H1 (cell line): ENCODE measurements around the gene RPTOR. TPM values are rescaled to one million over a fixed set of nuclear protein-coding genes. Genes with fewer than 3 reads are reported as not detected.

Experiments used
- ASH2L ChIP-seq: fragments of 200-600, 300-600 bp; sonication (generic); IDR thresholded peaks from one replicate; pipeline ENCODE4 v1.7.1; 2017; ENCODE audit warnings: low read length
- GTF2F1 ChIP-seq: IDR thresholded peaks from 2 replicates; pipeline ENCODE4 v1.6.1; 2012; ENCODE audit warnings: low read depth, low read length, improper control_type of control experiment, borderline replicate concordance
- POLR2A ChIP-seq, 2 experiments: IDR thresholded peaks; 1 replicate in 1 of 2; 2 replicates in 1 of 2; pipeline ENCODE4 v1.6.1; 2011; ENCODE audit warnings: low read depth in 2 of 2, low read length in 2 of 2, mild to moderate bottlenecking in 2 of 2; ENCODE audit errors: control extremely low read depth in 1 of 2
- POLR2AphosphoS5 ChIP-seq: IDR thresholded peaks from 2 replicates; pipeline ENCODE4 v1.6.1; 2011; ENCODE audit warnings: low read depth, low read length
- TAF7 ChIP-seq: optimal IDR thresholded peaks from 2 replicates; pipeline ENCODE3; 2011; ENCODE audit warnings: low read depth, mild to moderate bottlenecking, inconsistent platforms, low read length, moderate library complexity, borderline replicate concordance
- polyA plus RNA-seq, 7 experiments: library from polyadenylated mRNA; depleted of rRNA in 3 of 7; stranded (reverse) in 5 of 7; unstranded in 2 of 7; fragments of >200 nt in 5 of 7; fragments of 200-250 nt in 2 of 7; gene quantifications; 1 replicate in 5 of 7; 2 replicates in 1 of 7; 4 replicates in 1 of 7; pipeline versions ENCODE4 v1.2.1 to v1.2.3, GENCODE V29; 2011 to 2013; ENCODE audit warnings: missing spikeins in 2 of 7, mixed read lengths in 2 of 7
- total RNA-seq: library from RNA; stranded (reverse); fragmentation: NEBNext Ultra II Directional; extraction: Animal tissue kit (Norgen Biotek cat#: 25700); gene quantifications from 2 replicates; pipeline ENCODE4 v1.2.1, GENCODE V29; 2021
- TF ChIP-seq, protein P1 (sequence below): fragments of 300-600 bp; sonication (generic); IDR thresholded peaks from 2 replicates; pipeline ENCODE4 v1.7.1; 2012; ENCODE audit warnings: low read length, moderate library complexity, mild to moderate bottlenecking, inconsistent platforms; ENCODE audit not compliant: insufficient replicate concordance
- TF ChIP-seq, protein P2 (sequence below): IDR thresholded peaks from 2 replicates; pipeline ENCODE4 v1.6.1; 2012; ENCODE audit warnings: inconsistent platforms
- TF ChIP-seq, protein P3 (sequence below): IDR thresholded peaks from 2 replicates; pipeline ENCODE4 v1.6.1; 2012; ENCODE audit warnings: inconsistent platforms

RPTOR gene
- total and polyA plus RNA-seq, 2 of the 8 experiments (the other 6 are each of a cell fraction or from before 2014, with no cell fraction given), result 6.9 to 28.7 TPM

DNA sequence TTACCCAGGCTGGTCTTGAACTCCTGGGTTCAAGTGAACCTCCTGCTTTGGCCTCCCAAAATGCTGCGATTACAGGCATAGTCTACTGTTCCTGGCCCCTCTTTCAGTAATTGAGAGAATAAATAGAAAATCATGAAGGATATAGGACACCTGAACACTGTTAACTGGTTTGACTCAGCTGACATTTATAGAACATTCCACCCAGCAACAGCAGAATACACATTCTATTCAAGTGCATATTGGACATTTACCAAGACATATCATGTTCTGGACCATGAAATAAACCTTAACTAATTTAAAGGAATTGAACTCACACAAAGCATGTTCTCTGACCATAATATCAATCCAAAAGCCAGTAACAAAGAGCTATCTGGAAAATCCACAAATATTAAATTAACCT, 470.5 kb downstream of the RPTOR start (continued):
- TF ChIP-seq, protein P1, sequence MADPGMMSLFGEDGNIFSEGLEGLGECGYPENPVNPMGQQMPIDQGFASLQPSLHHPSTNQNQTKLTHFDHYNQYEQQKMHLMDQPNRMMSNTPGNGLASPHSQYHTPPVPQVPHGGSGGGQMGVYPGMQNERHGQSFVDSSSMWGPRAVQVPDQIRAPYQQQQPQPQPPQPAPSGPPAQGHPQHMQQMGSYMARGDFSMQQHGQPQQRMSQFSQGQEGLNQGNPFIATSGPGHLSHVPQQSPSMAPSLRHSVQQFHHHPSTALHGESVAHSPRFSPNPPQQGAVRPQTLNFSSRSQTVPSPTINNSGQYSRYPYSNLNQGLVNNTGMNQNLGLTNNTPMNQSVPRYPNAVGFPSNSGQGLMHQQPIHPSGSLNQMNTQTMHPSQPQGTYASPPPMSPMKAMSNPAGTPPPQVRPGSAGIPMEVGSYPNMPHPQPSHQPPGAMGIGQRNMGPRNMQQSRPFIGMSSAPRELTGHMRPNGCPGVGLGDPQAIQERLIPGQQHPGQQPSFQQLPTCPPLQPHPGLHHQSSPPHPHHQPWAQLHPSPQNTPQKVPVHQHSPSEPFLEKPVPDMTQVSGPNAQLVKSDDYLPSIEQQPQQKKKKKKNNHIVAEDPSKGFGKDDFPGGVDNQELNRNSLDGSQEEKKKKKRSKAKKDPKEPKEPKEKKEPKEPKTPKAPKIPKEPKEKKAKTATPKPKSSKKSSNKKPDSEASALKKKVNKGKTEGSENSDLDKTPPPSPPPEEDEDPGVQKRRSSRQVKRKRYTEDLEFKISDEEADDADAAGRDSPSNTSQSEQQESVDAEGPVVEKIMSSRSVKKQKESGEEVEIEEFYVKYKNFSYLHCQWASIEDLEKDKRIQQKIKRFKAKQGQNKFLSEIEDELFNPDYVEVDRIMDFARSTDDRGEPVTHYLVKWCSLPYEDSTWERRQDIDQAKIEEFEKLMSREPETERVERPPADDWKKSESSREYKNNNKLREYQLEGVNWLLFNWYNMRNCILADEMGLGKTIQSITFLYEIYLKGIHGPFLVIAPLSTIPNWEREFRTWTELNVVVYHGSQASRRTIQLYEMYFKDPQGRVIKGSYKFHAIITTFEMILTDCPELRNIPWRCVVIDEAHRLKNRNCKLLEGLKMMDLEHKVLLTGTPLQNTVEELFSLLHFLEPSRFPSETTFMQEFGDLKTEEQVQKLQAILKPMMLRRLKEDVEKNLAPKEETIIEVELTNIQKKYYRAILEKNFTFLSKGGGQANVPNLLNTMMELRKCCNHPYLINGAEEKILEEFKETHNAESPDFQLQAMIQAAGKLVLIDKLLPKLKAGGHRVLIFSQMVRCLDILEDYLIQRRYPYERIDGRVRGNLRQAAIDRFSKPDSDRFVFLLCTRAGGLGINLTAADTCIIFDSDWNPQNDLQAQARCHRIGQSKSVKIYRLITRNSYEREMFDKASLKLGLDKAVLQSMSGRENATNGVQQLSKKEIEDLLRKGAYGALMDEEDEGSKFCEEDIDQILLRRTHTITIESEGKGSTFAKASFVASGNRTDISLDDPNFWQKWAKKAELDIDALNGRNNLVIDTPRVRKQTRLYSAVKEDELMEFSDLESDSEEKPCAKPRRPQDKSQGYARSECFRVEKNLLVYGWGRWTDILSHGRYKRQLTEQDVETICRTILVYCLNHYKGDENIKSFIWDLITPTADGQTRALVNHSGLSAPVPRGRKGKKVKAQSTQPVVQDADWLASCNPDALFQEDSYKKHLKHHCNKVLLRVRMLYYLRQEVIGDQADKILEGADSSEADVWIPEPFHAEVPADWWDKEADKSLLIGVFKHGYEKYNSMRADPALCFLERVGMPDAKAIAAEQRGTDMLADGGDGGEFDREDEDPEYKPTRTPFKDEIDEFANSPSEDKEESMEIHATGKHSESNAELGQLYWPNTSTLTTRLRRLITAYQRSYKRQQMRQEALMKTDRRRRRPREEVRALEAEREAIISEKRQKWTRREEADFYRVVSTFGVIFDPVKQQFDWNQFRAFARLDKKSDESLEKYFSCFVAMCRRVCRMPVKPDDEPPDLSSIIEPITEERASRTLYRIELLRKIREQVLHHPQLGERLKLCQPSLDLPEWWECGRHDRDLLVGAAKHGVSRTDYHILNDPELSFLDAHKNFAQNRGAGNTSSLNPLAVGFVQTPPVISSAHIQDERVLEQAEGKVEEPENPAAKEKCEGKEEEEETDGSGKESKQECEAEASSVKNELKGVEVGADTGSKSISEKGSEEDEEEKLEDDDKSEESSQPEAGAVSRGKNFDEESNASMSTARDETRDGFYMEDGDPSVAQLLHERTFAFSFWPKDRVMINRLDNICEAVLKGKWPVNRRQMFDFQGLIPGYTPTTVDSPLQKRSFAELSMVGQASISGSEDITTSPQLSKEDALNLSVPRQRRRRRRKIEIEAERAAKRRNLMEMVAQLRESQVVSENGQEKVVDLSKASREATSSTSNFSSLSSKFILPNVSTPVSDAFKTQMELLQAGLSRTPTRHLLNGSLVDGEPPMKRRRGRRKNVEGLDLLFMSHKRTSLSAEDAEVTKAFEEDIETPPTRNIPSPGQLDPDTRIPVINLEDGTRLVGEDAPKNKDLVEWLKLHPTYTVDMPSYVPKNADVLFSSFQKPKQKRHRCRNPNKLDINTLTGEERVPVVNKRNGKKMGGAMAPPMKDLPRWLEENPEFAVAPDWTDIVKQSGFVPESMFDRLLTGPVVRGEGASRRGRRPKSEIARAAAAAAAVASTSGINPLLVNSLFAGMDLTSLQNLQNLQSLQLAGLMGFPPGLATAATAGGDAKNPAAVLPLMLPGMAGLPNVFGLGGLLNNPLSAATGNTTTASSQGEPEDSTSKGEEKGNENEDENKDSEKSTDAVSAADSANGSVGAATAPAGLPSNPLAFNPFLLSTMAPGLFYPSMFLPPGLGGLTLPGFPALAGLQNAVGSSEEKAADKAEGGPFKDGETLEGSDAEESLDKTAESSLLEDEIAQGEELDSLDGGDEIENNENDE, result no peak
- TF ChIP-seq, protein P2, sequence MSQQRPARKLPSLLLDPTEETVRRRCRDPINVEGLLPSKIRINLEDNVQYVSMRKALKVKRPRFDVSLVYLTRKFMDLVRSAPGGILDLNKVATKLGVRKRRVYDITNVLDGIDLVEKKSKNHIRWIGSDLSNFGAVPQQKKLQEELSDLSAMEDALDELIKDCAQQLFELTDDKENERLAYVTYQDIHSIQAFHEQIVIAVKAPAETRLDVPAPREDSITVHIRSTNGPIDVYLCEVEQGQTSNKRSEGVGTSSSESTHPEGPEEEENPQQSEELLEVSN, result no peak
- TF ChIP-seq ASH2L, result no peak
- TF ChIP-seq, protein P3, sequence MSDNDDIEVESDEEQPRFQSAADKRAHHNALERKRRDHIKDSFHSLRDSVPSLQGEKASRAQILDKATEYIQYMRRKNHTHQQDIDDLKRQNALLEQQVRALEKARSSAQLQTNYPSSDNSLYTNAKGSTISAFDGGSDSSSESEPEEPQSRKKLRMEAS, result no peak
- no peak for TF ChIP-seq POLR2A (IDR thresholded peaks at IDR 0.05; ENCODE audit: control extremely low read depth in 1 of 2, low read depth in 2 of 2, low read length in 2 of 2)
- TF ChIP-seq TAF7, result no peak
- TF ChIP-seq GTF2F1, result no peak
- no peak for TF ChIP-seq POLR2AphosphoS5
- TF ChIP-seq, all 59 proteins: peak for 0
